Skeletal muscle satellite cell (primary cell): ENCODE data around the gene LRMDA.

Source experiments
- H3K27me3 ChIP-seq: 2 replicates; pipeline ENCODE4 v1.7.0; 2013; ENCODE audit warnings: low read length; ENCODE audit not compliant: control insufficient read depth, insufficient read depth
- H3K36me3 ChIP-seq: 2 replicates; pipeline ENCODE4 v1.7.0; 2013; ENCODE audit warnings: mild to moderate bottlenecking, control low read depth, low read length; ENCODE audit not compliant: insufficient read depth
- H3K4me1 ChIP-seq: 2 replicates; pipeline ENCODE4 v1.7.0; 2013; ENCODE audit warnings: low read length; ENCODE audit not compliant: control insufficient read depth, insufficient read depth
- H3K4me2 ChIP-seq: 2 replicates; pipeline ENCODE4 v1.7.0; 2013; ENCODE audit warnings: mild to moderate bottlenecking, low read length
- H3K4me3 ChIP-seq: 2 replicates; pipeline ENCODE4 v1.7.0; 2013; ENCODE audit warnings: low read length
- H3K9ac ChIP-seq: 2 replicates; pipeline ENCODE4 v1.7.0; 2013; ENCODE audit warnings: mild to moderate bottlenecking, low read depth, low read length, moderate library complexity
- H3K9me3 ChIP-seq: replicated peaks from 2 replicates; pipeline ENCODE4 v1.7.0; 2013; ENCODE audit warnings: mild to moderate bottlenecking, control low read depth, low read length

The LRMDA gene

GRCh38 chr10:75397496-75398199, 33.8 kb upstream of the LRMDA start:
- no peak overlapping the region for H3K4me3 ChIP-seq
- peaks cover 6% of the 10 kb centered on the region for H3K36me3 ChIP-seq
- H3K27me3 ChIP-seq, result peaks cover 4% of the 10 kb centered on the region
- H3K9me3 ChIP-seq, result no peaks in the 10 kb centered on the region
- no peak overlapping the region for H3K9ac ChIP-seq
- H3K4me2 ChIP-seq, result no peak overlapping the region
- peaks cover 9% of the 10 kb centered on the region for H3K4me1 ChIP-seq

- Histone ChIP-seq H3K4me2 (no peak overlapping the region), H3K9ac (no peak overlapping the region), H3K9me3 (no peaks in the 10 kb centered on the region), H3K4me3 (no peak overlapping the region), H3K27me3 (peaks cover 9% of the 10 kb centered on the region), H3K36me3 (peaks cover 6% of the 10 kb centered on the region), H3K4me1 (peaks cover 14% of the 10 kb centered on the region)
Observed at GRCh38 chr10:75398200-75398691, 33.2 kb upstream of the LRMDA start.

GRCh38 chr10:75398692-75399460, 32.5 kb upstream of the LRMDA start:
- H3K4me2 ChIP-seq, result peak overlapping the region; percentile 90
- H3K4me3 ChIP-seq, result peak overlapping the region; percentile 95
- H3K9me3 ChIP-seq, result no peaks in the 10 kb centered on the region
- peaks cover 6% of the 10 kb centered on the region for H3K36me3 ChIP-seq
- H3K27me3 ChIP-seq, result peaks cover 15% of the 10 kb centered on the region
- H3K4me1 ChIP-seq, result peaks cover 18% of the 10 kb centered on the region
- peak overlapping the region; percentile 80 for H3K9ac ChIP-seq

- H3K4me1 ChIP-seq, result peaks cover 18% of the 10 kb centered on the region
- H3K27me3 ChIP-seq, result peaks cover 22% of the 10 kb centered on the region
- peak overlapping the region; percentile 87 for H3K9ac ChIP-seq
- H3K9me3 ChIP-seq, result no peaks in the 10 kb centered on the region
- H3K4me2 ChIP-seq, result peak overlapping the region; percentile 90
- H3K4me3 ChIP-seq, result peak overlapping the region; percentile 95
- peaks cover 6% of the 10 kb centered on the region for H3K36me3 ChIP-seq
Observed at GRCh38 chr10:75399461-75400162, 31.8 kb upstream of the LRMDA start.

- Histone ChIP-seq H3K4me2 (peak overlapping the region; percentile 90), H3K9ac (peak overlapping the region; percentile 87), H3K36me3 (peaks cover 6% of the 10 kb centered on the region), H3K4me1 (peaks cover 18% of the 10 kb centered on the region), H3K4me3 (peak overlapping the region; percentile 95), H3K27me3 (peaks cover 25% of the 10 kb centered on the region), H3K9me3 (no peaks in the 10 kb centered on the region)
Observed at GRCh38 chr10:75400163-75400770, 31.2 kb upstream of the LRMDA start.

- Histone ChIP-seq H3K27me3 (peaks cover 27% of the 10 kb centered on the region), H3K4me1 (peaks cover 14% of the 10 kb centered on the region), H3K4me2 (peak overlapping the region; percentile 90), H3K36me3 (peaks cover 6% of the 10 kb centered on the region), H3K9me3 (no peaks in the 10 kb centered on the region), H3K9ac (peak overlapping the region; percentile 87), H3K4me3 (peak overlapping the region; percentile 95)
Observed at GRCh38 chr10:75400771-75401568, 30.5 kb upstream of the LRMDA start.

GRCh38 chr10:75401569-75402485, 29.6 kb upstream of the LRMDA start, which contains the start of gene ZNF503:
Gene ZNF503 (minus strand): TSS chr10:75401764. CDS start chr10:75401419, 345 bp downstream.
- peak within 1 kb of the TSS; percentile 90 for H3K4me2 ChIP-seq
- H3K36me3 ChIP-seq, result peaks cover 6% of the 10 kb centered on the region
- H3K9ac ChIP-seq, result peak within 1 kb of the TSS; percentile 87
- H3K4me3 ChIP-seq, result peak within 1 kb of the TSS; percentile 95
- H3K27me3 ChIP-seq, result peaks cover 34% of the 10 kb centered on the region
- H3K9me3 ChIP-seq, result no peaks in the 10 kb centered on the region
- peaks cover 14% of the 10 kb centered on the region for H3K4me1 ChIP-seq

- H3K9ac ChIP-seq, result peak overlapping the region; percentile 77
- H3K27me3 ChIP-seq, result peaks cover 42% of the 10 kb centered on the region
- H3K4me2 ChIP-seq, result peak overlapping the region; percentile 90
- peak overlapping the region; percentile 95 for H3K4me3 ChIP-seq
- H3K9me3 ChIP-seq, result no peaks in the 10 kb centered on the region
- peaks cover 14% of the 10 kb centered on the region for H3K4me1 ChIP-seq
- peaks cover 6% of the 10 kb centered on the region for H3K36me3 ChIP-seq
Observed at GRCh38 chr10:75402486-75403143, 28.8 kb upstream of the LRMDA start.

- H3K36me3 ChIP-seq, result peaks cover 6% of the 10 kb centered on the region
- H3K4me3 ChIP-seq, result peak overlapping the region; percentile 95
- H3K4me2 ChIP-seq, result peak overlapping the region; percentile 90
- H3K9me3 ChIP-seq, result no peaks in the 10 kb centered on the region
- peaks cover 14% of the 10 kb centered on the region for H3K4me1 ChIP-seq
- H3K27me3 ChIP-seq, result peaks cover 49% of the 10 kb centered on the region
- peak overlapping the region; percentile 77 for H3K9ac ChIP-seq
Observed at GRCh38 chr10:75403144-75403938, 28.1 kb upstream of the LRMDA start.
